Stimulated activated CD8-positive, alpha-beta memory T cell treated with anti-CD3 and anti-CD28 coated beads, Interleukin-12 subunit alpha, Interleukin-12 subunit beta, amount 100 ng/mL, for 1 hour (primary cell): Measurements from ENCODE around the gene ABI2.
"Not testable (repeated sequence)": the region's sequence is repeated elsewhere in the genome, so short reads cannot be mapped to it uniquely, and the experiment has no call there.

Experiments
- DNase-seq: peaks from one replicate; pipeline ENCODE4 v3.0.0-alpha.2; 2020; ENCODE audit warnings: low read depth

Gene ABI2

GRCh38 chr2:203359450-203359849, 31.3 kb downstream of the ABI2 start:
- DNase-seq, result no peak

DNA sequence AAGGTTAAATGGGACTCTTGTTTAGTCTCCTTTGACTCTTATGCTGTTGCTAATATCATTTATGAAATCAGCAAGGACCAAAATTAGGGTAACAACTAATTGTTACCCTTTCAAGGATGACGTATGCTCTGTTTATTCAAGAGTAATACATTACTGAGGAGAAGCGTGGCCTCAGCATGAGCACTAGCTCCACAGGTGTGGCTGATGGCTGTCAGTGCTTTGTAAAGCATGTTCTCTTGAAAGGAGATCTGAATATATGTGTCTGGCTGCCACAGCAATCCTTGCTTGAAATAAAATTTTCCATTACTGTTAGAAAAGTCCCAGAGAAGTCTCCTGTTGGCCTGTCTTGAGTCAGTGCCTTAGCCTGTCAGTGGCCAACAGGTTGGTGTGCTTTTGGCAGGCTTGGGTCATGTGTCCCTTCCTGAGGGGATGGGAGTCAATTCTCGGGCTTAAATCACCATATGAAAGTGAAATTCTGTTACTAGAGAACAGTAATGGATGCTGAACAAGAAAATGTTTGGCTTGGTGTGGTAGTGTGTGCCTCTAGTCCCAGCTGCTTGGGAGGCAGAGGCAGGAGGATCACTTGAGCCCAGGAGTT, 32.7 kb downstream of the ABI2 start:
- no peak for DNase-seq

GRCh38 chr2:203361495-203361894, 33.3 kb downstream of the ABI2 start:
- no peak for DNase-seq

DNA sequence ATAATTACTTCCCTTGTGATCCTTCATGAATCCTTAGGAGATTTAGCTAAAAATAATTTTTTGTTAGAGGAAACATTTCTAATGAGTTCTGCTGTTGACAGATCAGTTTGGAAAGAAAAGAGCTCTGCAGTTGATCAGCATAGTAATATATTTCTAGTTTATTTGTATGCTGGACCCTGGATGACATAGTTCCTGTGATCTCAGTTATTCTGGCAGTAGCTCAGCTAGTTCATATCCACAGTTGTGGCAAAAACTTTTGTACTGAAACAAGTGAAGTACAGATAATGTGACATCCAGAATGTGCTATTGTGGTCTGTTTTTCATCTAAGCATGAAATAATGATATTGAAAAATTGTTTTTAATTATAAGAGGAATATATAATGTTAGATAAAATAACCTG, 33.7 kb downstream of the ABI2 start:
- no peak for DNase-seq

GRCh38 chr2:203366639-203367466, 38.7 kb downstream of the ABI2 start:
- no peak for DNase-seq

GRCh38 chr2:203372706-203373105, 44.5 kb downstream of the ABI2 start:
- not testable (repeated sequence) for DNase-seq

DNA sequence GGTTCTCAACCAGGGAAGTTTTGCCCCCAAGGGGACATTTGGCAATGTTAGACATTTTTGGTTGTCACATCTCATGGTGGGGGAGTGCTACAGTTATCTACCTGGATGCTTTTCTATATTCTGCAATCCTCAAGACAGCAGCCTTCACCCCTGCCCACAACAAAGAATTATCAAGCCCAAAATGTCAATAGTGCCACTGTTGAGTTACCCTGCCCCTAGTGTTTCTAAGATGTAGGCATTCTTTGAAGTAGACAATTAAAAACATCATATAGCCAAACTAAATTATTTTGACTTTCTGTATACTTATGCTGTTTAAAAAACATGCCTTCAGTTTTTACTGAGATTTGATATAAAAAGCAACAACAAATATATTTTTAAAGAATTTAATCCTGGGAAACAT, 48.0 kb downstream of the ABI2 start:
- DNase-seq, result no peak

- DNase-seq, result no peak
These were observed 51.0 kb downstream of the ABI2 start for GRCh38 chr2:203379156-203379555.

GRCh38 chr2:203383038-203383437, 54.8 kb downstream of the ABI2 start:
- DNase-seq, result no peak

DNA sequence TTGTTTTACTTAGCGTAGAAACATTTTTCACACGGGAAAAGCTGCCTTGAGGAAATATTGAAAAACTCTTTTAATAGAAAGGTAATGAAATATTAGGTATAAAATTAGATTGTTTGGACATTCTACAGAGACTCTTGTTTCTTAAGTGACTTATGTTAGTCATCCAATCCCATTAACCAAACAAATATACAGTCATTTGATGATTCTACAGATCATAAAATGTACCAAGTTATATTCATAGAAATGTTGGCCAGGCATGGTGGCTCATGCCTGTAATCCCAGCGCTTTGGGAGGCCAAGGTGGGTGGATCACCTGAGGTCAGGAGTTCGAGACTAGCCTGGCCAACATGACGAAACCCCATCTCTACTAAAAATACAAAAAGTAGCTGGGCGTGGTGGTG, 60.0 kb downstream of the ABI2 start:
- not testable (repeated sequence) for DNase-seq

DNA sequence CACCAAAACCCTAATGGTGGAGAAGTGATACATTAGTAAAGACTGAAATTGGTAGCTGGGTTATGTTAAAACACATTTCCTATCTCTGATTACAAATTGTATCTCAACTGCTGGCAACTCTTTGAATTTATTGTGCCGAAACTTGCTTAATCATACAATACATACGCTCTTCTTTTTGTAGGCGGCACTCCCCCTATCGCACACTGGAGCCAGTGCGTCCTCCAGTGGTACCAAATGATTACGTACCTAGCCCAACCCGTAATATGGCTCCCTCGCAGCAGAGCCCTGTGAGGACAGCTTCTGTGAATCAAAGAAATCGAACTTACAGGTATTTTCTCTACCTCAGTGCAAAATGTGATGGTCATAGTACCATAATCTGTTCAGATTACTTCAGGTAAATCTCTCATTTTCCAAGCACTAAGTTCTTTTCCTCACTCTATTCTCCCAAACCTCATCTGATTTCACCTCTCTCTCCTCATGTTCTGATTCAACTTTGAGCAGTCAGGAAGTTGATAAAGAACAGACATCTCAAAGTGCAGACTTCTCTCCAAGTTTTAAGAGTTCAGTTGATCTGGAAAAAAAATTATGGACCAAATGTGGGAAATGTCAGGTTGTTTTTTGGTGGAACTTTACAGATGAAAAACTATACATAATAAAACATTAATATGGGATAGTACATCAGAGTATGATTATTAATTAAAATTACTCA, 66.5 kb downstream of the ABI2 start:
- no peak for DNase-seq

- no peak for DNase-seq
These were observed 67.7 kb downstream of the ABI2 start for GRCh38 chr2:203395858-203396257.

- DNase-seq, result no peak
These were observed 68.5 kb downstream of the ABI2 start for GRCh38 chr2:203396667-203397066.

DNA sequence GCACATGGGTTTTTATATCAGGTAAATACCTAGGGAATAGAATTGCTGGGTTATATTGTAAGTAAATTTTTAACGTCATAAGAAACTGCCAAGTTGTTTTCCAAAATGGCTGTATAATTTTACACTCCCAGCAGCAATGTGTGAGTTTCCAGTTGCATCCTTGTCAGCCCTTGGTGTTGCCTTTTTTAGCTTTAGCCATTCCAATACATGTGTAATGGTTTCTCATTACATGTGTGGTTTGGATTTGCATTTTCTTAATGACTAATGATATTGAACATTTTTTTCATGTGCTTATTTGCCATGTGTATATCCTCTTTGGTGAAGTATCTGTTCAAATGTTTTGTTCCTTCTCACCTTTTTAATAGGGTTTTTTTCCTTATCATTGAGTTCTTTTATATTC, 70.8 kb downstream of the ABI2 start:
- no peak for DNase-seq

DNA sequence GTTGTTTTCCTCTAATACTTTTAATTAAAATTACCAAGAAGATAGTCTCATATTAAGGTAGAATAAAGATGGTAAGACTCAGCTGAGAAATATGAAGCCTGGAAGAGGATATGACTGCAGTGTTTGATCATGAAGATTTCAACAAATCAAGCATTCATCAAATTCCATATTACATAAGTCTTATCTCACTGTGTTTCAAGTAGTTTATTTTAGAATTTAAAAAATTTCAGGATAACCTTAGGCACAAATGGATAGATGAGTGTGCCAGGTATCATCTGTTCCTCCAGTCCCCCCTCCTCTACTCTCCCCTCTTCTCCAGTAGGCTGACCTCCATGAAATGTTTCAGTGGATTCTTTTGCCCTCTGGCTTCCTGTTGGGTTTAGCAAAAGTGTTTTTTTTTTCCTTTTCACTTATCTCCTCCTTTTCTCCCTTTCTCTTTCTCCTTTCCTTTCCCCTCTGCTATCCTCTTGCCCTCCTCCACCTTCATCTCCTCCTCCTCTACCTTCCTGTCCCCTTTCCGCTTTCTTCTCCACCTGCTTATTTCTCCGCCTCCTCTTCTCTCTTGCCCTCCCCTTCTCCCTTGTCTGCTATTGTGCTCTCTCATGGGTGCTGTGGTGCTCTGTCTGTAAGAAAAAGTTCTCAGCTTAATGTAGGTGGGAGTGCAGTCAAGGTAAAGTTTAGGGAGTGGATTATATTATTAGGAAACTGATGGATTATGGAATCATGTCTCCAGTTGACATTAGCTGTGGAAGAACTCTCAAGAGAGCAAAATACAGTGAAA, 72.8 kb downstream of the ABI2 start:
- DNase-seq, result no peak

DNA sequence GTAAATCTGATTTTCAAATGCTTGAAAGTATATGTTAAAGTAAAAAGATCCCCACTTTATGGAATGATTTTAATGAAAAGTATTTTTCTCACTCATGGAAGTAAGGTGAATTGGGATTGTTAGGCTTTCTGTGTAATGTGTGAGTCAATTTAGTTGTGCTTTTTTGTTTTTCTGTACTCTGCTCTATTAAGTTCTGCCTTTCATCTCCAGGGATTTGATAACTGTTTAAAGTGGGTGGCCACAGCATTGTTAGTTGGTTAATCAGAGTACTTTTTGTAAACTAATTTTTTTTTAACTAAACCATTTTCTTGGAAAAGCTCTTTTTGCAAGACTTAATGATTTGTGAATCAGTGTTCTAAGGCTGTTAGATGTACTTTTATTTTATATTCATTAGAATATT, 76.8 kb downstream of the ABI2 start:
- DNase-seq, result no peak

GRCh38 chr2:203407496-203407895, 79.3 kb downstream of the ABI2 start:
- no peak for DNase-seq

- DNase-seq, result no peak
These were observed 84.5 kb downstream of the ABI2 start for GRCh38 chr2:203412546-203413331.

GRCh38 chr2:203413796-203414195, 85.6 kb downstream of the ABI2 start:
- no peak for DNase-seq

DNA sequence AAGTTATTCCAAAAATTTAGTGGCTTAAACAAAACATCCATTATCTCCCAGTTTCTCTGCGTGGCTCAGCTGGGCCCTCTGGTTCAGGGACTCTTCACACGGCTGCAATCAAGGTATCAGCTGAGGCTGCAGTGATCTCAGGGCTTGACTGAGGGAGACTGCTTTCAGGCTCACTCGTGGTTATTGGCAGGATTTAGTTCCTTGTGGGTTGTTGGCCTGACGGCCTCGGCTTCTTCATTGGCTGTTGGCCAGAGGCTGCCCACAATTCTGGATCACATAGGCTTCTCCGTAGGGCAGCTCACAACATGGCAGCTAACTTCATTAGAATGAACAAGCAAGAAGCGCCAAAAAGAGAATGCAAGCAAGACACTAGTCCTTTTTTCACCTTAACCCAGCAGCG, 90.1 kb downstream of the ABI2 start:
- DNase-seq, result no peak

DNA sequence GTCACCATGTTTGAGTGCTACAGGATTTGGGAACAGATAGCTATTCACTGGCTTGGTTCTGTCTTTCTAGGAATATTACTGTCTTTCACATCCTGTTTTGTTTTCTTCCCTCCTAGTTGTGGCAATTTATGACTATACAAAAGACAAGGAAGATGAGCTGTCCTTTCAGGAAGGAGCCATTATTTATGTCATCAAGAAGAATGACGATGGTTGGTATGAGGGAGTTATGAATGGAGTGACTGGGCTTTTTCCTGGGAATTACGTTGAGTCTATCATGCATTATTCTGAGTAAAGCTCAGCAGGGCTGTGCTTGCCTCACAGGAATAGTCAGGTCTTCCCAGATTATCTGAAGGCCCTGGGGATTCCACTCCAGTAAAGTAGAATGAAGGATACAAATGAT, 98.9 kb downstream of the ABI2 start:
- no peak for DNase-seq

DNA sequence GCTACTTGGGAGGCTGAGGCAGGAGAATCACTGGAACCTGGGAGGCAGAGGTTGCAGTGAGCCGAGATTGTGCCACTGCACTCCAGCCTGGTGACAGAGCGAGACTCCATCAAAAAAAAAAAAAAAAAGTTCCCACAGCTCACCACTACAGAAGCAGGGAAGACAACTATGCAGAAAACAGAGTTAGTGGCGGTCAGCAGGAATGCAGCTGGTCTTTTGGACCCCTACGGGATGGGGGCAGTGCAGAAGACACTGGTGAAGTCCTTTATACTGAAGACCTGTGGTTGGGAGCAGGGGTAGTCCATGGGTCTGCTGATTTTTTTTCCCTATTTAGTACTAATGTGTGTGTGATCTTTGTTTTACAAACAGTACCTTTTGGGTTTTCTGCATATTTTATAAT, 101.4 kb downstream of the ABI2 start:
- not testable (repeated sequence) for DNase-seq
